GM19463 (cell line): Measurements from ENCODE around the gene HAUS5.
"Not testable (repeated sequence)": the region's sequence is repeated elsewhere in the genome, so short reads cannot be mapped to it uniquely, and the experiment has no call there.

Experiments used
- ATAC-seq: cut with Tn5 transposase; IDR thresholded peaks from one replicate; pipeline ENCODE4 v1.9.1; 2021; ENCODE audit warnings: mild to moderate bottlenecking, moderate library complexity; ENCODE audit not compliant: unreplicated experiment

Gene HAUS5

DNA sequence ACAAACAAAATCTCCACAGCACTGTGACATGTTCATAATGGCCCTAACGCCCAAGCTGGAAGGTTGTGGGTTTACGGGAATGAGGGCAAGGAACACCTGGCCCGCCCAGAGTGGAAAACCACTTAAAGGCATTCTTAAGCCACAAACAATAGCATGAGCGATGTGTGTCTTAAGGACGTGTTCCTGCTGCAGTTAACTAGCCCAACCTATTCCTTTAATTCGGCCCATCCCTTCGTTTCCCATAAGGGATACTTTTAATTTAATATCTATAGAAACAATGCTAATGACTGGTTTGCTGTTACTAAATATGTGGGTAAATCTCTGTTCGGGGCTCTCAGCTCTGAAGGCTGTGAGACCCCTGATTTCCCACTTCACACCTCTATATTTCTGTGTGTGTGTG, 5.4 kb upstream of the HAUS5 start:
- ATAC-seq, result not testable (repeated sequence)

- ATAC-seq, result no peak
Observed at GRCh38 chr19:35607661-35608060, 4.9 kb upstream of the HAUS5 start.

DNA sequence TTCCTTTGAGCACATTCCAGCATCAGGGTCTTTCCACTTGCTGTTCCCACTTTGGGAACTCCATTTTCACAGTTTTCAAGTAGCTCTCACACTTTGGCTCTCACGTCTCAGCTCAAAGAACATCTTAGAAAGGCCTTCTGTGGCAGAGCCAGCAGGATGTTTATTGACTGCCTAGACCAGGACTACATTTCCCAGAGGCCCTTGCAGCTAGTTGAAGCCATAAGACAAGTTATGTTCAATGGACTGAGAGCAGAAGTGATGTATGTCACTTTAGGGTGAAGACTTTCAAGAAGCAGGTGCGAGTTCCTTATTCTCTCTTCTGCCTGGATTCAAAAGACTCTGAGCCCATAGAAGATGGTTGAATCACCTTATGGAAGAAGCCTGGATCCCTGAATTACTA, 4.3 kb upstream of the HAUS5 start:
- no peak for ATAC-seq

- no peak for ATAC-seq
Observed at GRCh38 chr19:35609851-35610353, 2.6 kb upstream of the HAUS5 start.

DNA sequence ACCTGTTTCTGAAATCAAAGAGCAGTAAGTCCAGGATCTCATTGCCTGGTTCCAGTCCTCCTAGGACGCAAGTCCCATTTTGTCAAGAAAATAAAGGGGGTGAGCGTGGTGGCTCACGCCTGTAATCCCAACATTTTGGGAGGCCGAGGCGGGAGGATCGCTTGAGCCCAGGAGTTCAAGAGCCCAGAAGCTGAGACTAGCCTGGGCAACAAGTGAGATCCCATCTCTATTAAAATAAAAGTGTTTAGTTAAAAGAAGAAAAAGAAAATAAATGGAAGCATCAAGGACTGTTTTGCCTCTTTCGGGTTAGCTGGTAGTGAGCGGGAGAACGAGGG, 344 bp upstream of the HAUS5 start:
- peak; percentile 3 for ATAC-seq

DNA sequence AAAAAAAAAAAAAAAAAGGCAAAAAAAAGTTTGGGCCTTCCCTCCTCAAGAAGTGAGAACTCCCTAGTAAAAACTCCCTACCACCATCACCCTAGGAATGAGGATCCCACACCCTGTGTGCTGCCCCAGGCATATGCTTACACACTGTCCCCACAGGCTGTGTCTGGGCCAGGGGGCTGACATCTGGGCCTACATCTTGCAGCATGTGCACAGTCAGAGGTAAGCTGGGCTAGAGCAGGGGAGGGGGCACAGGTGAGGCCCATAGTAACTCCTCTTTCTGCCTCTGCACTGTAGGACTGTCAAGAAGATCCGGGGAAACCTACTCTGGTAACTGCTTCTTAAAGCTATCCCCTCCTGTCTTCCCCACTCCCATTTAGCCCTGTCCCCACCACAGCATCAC, 1.0 kb downstream of the HAUS5 start:
- no peak for ATAC-seq

GRCh38 chr19:35615036-35615435, 2.5 kb downstream of the HAUS5 start:
- ATAC-seq, result no peak

DNA sequence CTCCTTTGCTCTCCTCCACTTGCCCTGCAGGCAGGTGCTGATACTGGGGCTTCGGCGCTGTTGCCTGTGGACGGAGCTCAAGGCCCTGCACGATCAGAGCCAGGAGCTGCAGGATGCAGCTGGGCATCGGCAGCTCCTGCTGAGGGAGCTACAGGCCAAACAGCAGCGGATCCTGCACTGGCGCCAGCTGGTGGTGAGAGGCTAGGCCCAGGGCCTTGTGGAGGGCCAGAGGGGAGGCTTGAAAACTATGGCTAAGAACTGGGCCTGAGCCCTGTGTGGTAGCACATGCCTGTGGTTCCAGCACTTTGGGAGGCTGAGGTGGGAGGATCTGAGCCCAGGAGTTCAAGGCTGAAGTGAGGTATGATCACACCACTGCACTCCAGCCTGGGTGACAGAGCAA, 6.3 kb downstream of the HAUS5 start:
- no peak for ATAC-seq

DNA sequence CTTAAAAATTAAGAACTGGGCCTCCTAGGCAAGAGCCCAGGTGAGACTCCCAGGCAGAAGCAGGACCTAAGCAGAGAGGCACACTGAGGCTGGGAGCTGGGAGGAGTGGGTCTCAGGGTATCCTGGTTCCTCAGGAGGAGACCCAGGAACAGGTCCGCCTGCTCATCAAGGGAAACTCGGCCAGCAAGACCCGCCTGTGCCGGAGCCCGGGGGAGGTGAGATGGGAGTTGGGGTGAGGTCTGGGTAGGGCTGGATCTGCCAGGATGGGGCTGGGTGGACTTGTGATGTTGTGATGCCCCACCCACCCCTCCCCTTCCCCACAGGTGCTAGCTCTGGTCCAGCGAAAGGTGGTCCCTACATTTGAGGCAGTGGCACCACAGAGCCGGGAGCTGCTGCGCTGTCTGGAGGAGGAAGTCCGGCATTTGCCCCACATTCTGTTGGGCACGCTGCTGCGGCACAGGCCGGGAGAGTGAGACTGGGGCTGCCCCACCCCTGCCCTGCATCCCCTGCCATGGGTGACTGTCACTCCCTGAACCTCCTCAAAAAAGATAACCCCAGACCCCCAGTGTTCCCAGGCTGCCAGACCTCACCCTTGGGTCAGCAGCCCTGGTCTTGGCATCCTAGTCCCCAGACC, 6.9 kb downstream of the HAUS5 start:
- no peak for ATAC-seq

GRCh38 chr19:35620001-35620400, 7.5 kb downstream of the HAUS5 start:
- no peak for ATAC-seq

GRCh38 chr19:35621708-35622107, 9.2 kb downstream of the HAUS5 start:
- ATAC-seq, result no peak

DNA sequence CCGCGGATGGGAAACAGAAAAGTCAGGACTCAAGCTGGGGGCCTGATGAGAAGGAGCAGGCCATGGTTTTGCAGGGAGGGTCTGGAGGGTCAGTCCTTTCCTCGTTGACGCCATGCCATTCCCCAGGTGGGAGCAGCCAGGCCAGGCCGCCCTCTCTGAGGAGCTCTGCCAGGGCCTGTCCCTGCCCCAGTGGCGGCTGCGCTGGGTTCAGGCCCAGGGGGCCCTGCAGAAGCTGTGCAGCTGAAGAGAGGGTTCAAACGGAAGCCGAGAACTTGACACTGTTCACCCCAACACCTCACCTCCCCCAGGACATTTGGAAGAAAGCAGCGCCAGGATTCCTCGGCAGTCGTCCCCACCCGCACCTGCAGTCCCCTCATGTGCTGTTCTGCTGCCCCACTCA, 10.2 kb downstream of the HAUS5 start:
- no peak for ATAC-seq

GRCh38 chr19:35623327-35624010, 10.9 kb downstream of the HAUS5 start:
- ATAC-seq, result no peak

DNA sequence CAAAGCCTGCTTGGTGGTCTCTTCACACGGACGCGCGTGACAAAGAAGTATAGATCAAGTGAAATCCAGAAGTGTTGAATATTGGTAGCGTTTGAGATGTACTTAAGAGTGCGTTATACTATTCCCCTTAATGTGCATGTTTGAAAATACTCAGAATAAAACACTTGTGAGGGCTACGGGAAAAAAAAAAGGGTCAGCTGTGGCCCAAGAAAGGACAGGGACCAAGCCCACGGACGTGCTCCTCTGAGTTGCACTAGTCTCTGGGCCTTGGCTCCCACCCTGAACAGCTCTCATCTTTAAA, 15.7 kb downstream of the HAUS5 start:
- no peak for ATAC-seq

GRCh38 chr19:35628565-35629331, 16.2 kb downstream of the HAUS5 start, which contains the start of gene RBM42:
Gene RBM42, plus strand, starts transcription at chr19:35629036. Its CDS starts 118 bp downstream, at chr19:35629154.
- peak; percentile 98 for ATAC-seq

- ATAC-seq, result no peak
Observed at GRCh38 chr19:35629332-35629633, 16.7 kb downstream of the HAUS5 start.

DNA sequence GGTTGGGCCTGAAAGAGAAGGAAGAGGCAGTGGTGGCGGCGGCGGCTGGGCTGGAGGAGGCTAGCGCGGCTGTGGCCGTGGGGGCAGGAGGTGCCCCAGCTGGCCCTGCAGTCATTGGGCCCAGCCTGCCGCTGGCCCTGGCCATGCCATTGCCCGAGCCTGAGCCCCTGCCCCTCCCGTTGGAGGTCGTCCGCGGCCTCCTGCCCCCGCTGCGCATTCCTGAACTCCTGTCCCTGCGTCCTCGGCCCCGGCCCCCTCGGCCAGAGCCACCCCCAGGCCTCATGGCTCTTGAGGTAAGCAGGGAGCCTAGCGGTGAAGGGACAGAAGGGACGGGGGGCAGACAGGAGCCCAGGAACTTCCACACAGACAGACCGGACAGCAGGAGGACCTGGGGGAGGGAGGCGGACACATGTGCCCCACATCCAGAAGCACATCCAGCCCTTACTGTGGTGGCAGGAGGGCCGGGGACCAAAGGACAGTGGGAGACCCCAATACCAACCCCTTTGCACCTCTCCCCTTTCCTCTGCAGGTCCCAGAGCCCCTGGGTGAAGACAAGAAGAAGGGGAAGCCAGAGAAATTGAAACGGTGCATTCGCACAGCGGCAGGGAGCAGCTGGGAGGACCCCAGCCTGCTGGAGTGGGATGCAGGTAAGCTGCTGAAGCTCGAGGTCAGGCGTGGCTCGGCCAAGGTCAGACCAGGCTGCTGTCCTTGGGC, 21.3 kb downstream of the HAUS5 start:
- no peak for ATAC-seq

GRCh38 chr19:35636651-35637050, 24.1 kb downstream of the HAUS5 start:
- ATAC-seq, result no peak

DNA sequence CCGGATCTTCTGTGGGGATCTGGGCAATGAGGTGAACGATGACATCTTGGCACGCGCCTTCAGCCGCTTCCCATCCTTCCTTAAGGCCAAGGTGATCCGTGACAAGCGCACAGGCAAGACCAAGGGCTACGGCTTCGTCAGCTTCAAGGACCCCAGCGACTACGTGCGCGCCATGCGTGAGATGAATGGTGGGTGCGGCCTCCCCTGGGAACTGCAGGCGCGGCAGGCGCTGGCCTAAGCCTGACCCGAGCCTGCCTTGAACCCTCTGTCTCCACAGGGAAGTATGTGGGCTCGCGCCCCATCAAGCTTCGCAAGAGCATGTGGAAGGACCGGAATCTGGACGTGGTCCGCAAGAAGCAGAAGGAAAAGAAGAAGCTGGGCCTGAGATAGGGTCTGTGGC, 24.6 kb downstream of the HAUS5 start:
- ATAC-seq, result no peak

GRCh38 chr19:35639321-35639639, 26.7 kb downstream of the HAUS5 start:
- ATAC-seq, result no peak

DNA sequence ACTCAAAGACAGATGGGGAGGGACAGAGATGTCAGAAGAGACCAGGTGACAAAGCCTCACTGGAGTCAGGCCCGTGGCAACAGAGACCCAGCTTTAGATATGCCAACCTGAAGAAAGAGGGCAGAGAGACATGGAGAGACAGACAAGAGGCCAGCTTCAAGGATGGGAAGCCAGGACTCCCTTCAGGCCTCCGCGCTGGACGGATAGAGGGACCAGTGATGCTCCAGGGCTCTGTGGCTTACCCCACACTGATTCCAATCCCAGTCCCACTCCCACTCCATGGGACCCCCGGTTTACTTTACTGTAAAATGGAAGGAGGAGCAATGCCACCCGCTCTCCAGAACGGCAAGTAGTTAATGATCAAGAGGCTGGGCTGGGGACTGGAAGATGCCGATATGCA, 27.3 kb downstream of the HAUS5 start:
- no peak for ATAC-seq
